Liver (tissue), 9 donors: ENCODE results near the gene RTF2. TPM values are rescaled to one million over a fixed set of nuclear protein-coding genes. Genes with fewer than 3 reads are reported as not detected.

Source experiments
- DNase-seq: peaks from one replicate; pipeline ENCODE4 v3.0.0-alpha.2; 2017; ENCODE audit warnings: low spot score
- H3K27ac ChIP-seq, 2 donors: one replicate each; pipeline ENCODE4 v1.7.0; 2013; ENCODE audit warnings: inconsistent platforms in 2 of 2, low read length in 2 of 2, control low read depth in 1 of 2, low read depth in 1 of 2, mild to moderate bottlenecking in 1 of 2
- H3K27me3 ChIP-seq, 4 donors: one replicate each; pipeline versions ENCODE4 v1.6.1 to v1.7.0; 2013; ENCODE audit warnings: low read length in 3 of 4, inconsistent platforms in 1 of 4, mild to moderate bottlenecking in 1 of 4, moderate library complexity in 1 of 4; ENCODE audit not compliant: control insufficient read depth in 4 of 4, insufficient read depth in 4 of 4
- H3K36me3 ChIP-seq, 4 donors: one replicate each; pipeline versions ENCODE4 v1.6.1 to v1.7.0; 2013; ENCODE audit warnings: low read length in 3 of 4, mild to moderate bottlenecking in 3 of 4, low read depth in 1 of 4, moderate library complexity in 1 of 4; ENCODE audit not compliant: control insufficient read depth in 4 of 4, insufficient read depth in 3 of 4
- H3K4me1 ChIP-seq, 4 donors: one replicate each; pipeline versions ENCODE4 v1.6.1 to v1.7.0; 2013; ENCODE audit warnings: low read length in 3 of 4, mild to moderate bottlenecking in 3 of 4, moderate library complexity in 1 of 4; ENCODE audit not compliant: control insufficient read depth in 4 of 4, insufficient read depth in 4 of 4
- H3K4me3 ChIP-seq, 3 donors: one replicate each; pipeline versions ENCODE4 v1.6.1 to v1.7.0; 2013; ENCODE audit warnings: low read length in 3 of 3, control low read depth in 1 of 3, low read depth in 1 of 3, mild to moderate bottlenecking in 1 of 3
- H3K9ac ChIP-seq, 2 donors: one replicate each; pipeline ENCODE4 v1.7.0; 2013; ENCODE audit warnings: low read length in 2 of 2, mild to moderate bottlenecking in 2 of 2, moderate library complexity in 2 of 2, control low read depth in 1 of 2, low read depth in 1 of 2
- H3K9me3 ChIP-seq, 4 donors: one replicate each; pipeline versions ENCODE4 v1.6.1 to v1.7.0; 2013; ENCODE audit warnings: low read length in 3 of 4; ENCODE audit not compliant: control insufficient read depth in 4 of 4
- ATF3 ChIP-seq: IDR thresholded peaks from 2 replicates; pipeline ENCODE4 v1.6.1; 2016; ENCODE audit warnings: antibody characterized with exemption
- CTCF ChIP-seq: fragments of 150-350 bp; IDR thresholded peaks from 2 replicates; pipeline ENCODE4 v1.5.1; 2017; ENCODE audit warnings: improper control_type of control experiment, low read depth, low read length; ENCODE audit not compliant: missing input control
- EGR1 ChIP-seq, 2 donors: IDR thresholded peaks; 2 replicates each; pipeline ENCODE4 v1.6.1; 2016 to 2018; ENCODE audit warnings: antibody characterized with exemption in 2 of 2, low read depth in 2 of 2
- FOXA1 ChIP-seq: IDR thresholded peaks from 2 replicates; pipeline ENCODE4 v1.6.1; 2016; ENCODE audit warnings: antibody characterized with exemption
- FOXA2 ChIP-seq: IDR thresholded peaks from 2 replicates; pipeline ENCODE4 v1.6.1; 2016; ENCODE audit warnings: antibody characterized with exemption
- HNF4G ChIP-seq: IDR thresholded peaks from 2 replicates; pipeline ENCODE4 v1.6.1; 2016; ENCODE audit warnings: antibody characterized with exemption
- JUND ChIP-seq, 2 donors: IDR thresholded peaks; 2 replicates each; pipeline ENCODE4 v1.6.1; 2016; ENCODE audit warnings: antibody characterized with exemption in 2 of 2
- MAX ChIP-seq: IDR thresholded peaks from 2 replicates; pipeline ENCODE4 v1.6.1; 2016; ENCODE audit warnings: antibody characterized with exemption
- NR2F2 ChIP-seq: IDR thresholded peaks from 2 replicates; pipeline ENCODE4 v1.6.1; 2016; ENCODE audit warnings: antibody characterized with exemption
- RAD21 ChIP-seq, 2 donors: IDR thresholded peaks; 2 replicates each; pipeline ENCODE4 v1.6.1; 2016; ENCODE audit warnings: antibody characterized with exemption in 2 of 2, mild to moderate bottlenecking in 2 of 2
- REST ChIP-seq: IDR thresholded peaks from 2 replicates; pipeline ENCODE4 v1.6.1; 2016; ENCODE audit warnings: antibody characterized with exemption, mild to moderate bottlenecking
- RXRA ChIP-seq, 2 donors: IDR thresholded peaks; 2 replicates each; pipeline ENCODE4 v1.6.1; 2017 to 2018; ENCODE audit warnings: antibody characterized with exemption in 2 of 2, mild to moderate bottlenecking in 1 of 2
- SP1 ChIP-seq: IDR thresholded peaks from 2 replicates; pipeline ENCODE4 v1.6.1; 2018; ENCODE audit warnings: antibody characterized with exemption, mild to moderate bottlenecking
- TAF1 ChIP-seq: conservative IDR thresholded peaks from 2 replicates; pipeline ENCODE4 v1.6.1; 2016; ENCODE audit warnings: antibody characterized with exemption, mild to moderate bottlenecking
- YY1 ChIP-seq: IDR thresholded peaks from 2 replicates; pipeline ENCODE4 v1.6.1; 2016; ENCODE audit warnings: antibody characterized with exemption, mild to moderate bottlenecking
- WGBS: extraction: QIAGEN DNeasy Blood & Tissue Kit; methylation state at CpG from one replicate; pipeline ENCODE4 v1.1.7; 2013; 5-methylcytosine and 5-hydroxymethylcytosine counted together
- polyA plus RNA-seq, 2 donors: library from polyadenylated mRNA; stranded (reverse) in 1 of 2; unstranded in 1 of 2; fragments of 200-250 nt in 1 of 2; fragments of >200 nt in 1 of 2; fragmentation: Nextera tagmentation in 1 of 2; extraction: Ambion mirVana in 1 of 2; gene quantifications; one replicate each; pipeline versions ENCODE4 v1.2.1 to v1.2.3, GENCODE V29; 2013 to 2015
- total RNA-seq, 2 donors: library from RNA; depleted of rRNA; stranded (reverse); fragments of >200 nt; gene quantifications; one replicate each; pipeline ENCODE4 v1.2.3, GENCODE V29; 2014
- donor health status: healthy.
- donor health status: healthy.
- donor health status: healthy.
- donor health status: healthy.
- donor health status: healthy.

The RTF2 gene
- total and polyA plus RNA-seq, 4 donors, result 29.0 to 46.6 (median 35.1) TPM

GRCh38 chr20:56426926-56427325 lies 41.5 kb upstream of the RTF2 start (continued):
- TF ChIP-seq CTCF, result no peak
- no peak for TF ChIP-seq RXRA (IDR thresholded peaks at IDR 0.05)
- no peak for TF ChIP-seq TAF1
- TF ChIP-seq FOXA1, result no peak
- TF ChIP-seq NR2F2, result no peak

GRCh38 chr20:56427797-56428196 lies 40.6 kb upstream of the RTF2 start:
- H3K9ac ChIP-seq, result no peak overlapping the region
- H3K4me3 ChIP-seq, result no peak overlapping the region
- H3K9me3 ChIP-seq, result no peaks in the 10 kb centered on the region
- H3K27ac ChIP-seq, result no peak overlapping the region
- H3K27me3 ChIP-seq, result no peaks in the 10 kb centered on the region
- DNase-seq, result no peak
- H3K36me3 ChIP-seq, result no peaks in the 10 kb centered on the region
- TF ChIP-seq YY1 (no peak), REST (no peak), MAX (no peak), NR2F2 (no peak), RAD21 (IDR thresholded peaks at IDR 0.05) (no peak)
- 88% methylated on average over 4 of the region's 4 CpGs for WGBS
- H3K4me1 ChIP-seq, result peaks cover 0 to 2% (median 0%) of the 10 kb centered on the region in 4 donors

- no peaks in the 10 kb centered on the region for H3K4me1 ChIP-seq
- TF ChIP-seq EGR1 (IDR thresholded peaks at IDR 0.05; ENCODE audit: low read depth in 2 of 2) (no peak), HNF4G (no peak), JUND (IDR thresholded peaks at IDR 0.05) (no peak), RXRA (IDR thresholded peaks at IDR 0.05) (no peak), ATF3 (no peak), SP1 (no peak), FOXA2 (no peak), YY1 (no peak), RAD21 (IDR thresholded peaks at IDR 0.05) (no peak), FOXA1 (no peak), NR2F2 (no peak)
- no peaks in the 10 kb centered on the region for H3K36me3 ChIP-seq
- H3K4me3 ChIP-seq, result no peak overlapping the region
- H3K27me3 ChIP-seq, result no peaks in the 10 kb centered on the region
- H3K9me3 ChIP-seq, result no peaks in the 10 kb centered on the region
- no peak overlapping the region for H3K9ac ChIP-seq
- DNase-seq, result no peak
- 93% methylated on average over 5 of the region's 5 CpGs for WGBS
- H3K27ac ChIP-seq, result no peak overlapping the region
Measured at GRCh38 chr20:56428410-56428809, 40.0 kb upstream of the RTF2 start.
